Keratinocyte (primary cell): ENCODE results near the gene SCN9A.

ENCODE experiments used
- CTCF ChIP-seq, 3 experiments: IDR thresholded peaks in 1 of 3; conservative IDR thresholded peaks in 1 of 3; optimal IDR thresholded peaks in 1 of 3; 2 replicates in 2 of 3; 3 replicates in 1 of 3; pipeline versions ENCODE3 to v1.5.1; 2011; ENCODE audit warnings: low read length in 3 of 3, mild to moderate bottlenecking in 3 of 3, moderate library complexity in 2 of 3, control low read depth in 1 of 3, inconsistent platforms in 1 of 3; ENCODE audit not compliant: insufficient read depth in 2 of 3; ENCODE audit errors: extremely low read depth in 1 of 3
- EZH2 ChIP-seq: IDR thresholded peaks from one replicate; pipeline ENCODE4 v1.6.1; 2012; ENCODE audit warnings: inconsistent platforms, mild to moderate bottlenecking, low read length, moderate library complexity

GRCh38 chr2:166156985-166157490 lies 218.7 kb downstream of the SCN9A start:
- TF ChIP-seq CTCF (optimal IDR thresholded peaks at IDR 0.05 in 1 of 3, IDR thresholded peaks at IDR 0.05 in 1 of 3, conservative IDR thresholded peaks at IDR 0.05 in 1 of 3; ENCODE audit: extremely low read depth in 1 of 3, insufficient read depth in 2 of 3, low read length in 3 of 3), result no peak
- TF ChIP-seq EZH2, result no peak
